GM21381 (cell line): ENCODE results near the gene CACNA1H.
"Not testable (repeated sequence)": the region's sequence is repeated elsewhere in the genome, so short reads cannot be mapped to it uniquely, and the experiment has no call there.

Experiments
- ATAC-seq: cut with Tn5 transposase; IDR thresholded peaks from one replicate; pipeline ENCODE4 v1.9.1; 2021; ENCODE audit warnings: mild to moderate bottlenecking, moderate library complexity; ENCODE audit not compliant: unreplicated experiment

The CACNA1H gene

DNA sequence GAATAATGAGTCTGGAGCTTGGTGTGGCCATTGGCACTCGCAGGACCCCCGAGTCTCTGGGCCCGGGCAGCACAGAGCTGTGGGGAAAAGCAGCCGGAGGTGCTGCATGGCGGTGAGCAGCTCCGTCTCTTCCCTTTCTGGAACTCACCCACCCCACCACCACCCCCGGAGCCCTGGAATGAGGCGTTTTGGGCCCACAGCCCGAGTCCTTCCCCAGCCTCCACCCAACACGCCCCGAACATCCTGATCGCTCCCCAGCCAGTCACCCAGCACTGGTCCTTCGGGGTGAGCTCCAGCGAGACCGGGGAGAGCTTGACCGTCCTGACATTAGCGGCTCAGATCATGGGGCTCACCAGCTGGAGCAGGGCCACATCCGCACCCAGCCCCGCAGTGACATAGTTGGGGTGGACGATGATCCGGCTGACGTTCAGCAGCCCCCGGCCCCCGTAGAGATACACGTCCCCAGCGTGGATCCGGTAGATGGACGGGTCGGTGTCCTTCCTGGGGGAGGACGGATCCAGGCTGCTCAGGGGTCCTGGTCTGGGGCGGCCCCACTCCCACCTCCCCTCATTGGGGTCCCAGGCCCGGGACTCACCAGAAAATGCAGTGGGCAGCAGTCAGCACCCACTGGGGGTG is 109.4 kb downstream of the CACNA1H start:
- ATAC-seq = no peak

DNA sequence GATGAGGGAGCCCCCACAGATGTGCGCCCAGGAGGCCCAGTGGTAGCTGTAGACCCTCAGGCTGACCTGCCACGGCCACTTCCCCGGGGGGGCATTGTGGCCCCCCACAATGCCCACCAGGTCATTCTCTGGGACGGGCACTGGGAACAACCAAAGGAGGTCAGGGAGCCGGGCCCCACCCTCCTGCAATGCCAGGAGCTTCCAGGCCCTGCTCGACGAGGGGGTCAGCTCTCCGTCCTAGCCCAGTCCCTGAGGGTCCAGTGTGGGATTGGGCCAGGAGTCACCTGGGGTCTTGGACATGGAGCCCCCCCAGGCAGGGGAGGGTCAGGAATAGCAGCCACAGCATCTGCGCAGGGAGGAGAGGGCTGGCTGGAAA is 109.9 kb downstream of the CACNA1H start:
- no peak for ATAC-seq

DNA sequence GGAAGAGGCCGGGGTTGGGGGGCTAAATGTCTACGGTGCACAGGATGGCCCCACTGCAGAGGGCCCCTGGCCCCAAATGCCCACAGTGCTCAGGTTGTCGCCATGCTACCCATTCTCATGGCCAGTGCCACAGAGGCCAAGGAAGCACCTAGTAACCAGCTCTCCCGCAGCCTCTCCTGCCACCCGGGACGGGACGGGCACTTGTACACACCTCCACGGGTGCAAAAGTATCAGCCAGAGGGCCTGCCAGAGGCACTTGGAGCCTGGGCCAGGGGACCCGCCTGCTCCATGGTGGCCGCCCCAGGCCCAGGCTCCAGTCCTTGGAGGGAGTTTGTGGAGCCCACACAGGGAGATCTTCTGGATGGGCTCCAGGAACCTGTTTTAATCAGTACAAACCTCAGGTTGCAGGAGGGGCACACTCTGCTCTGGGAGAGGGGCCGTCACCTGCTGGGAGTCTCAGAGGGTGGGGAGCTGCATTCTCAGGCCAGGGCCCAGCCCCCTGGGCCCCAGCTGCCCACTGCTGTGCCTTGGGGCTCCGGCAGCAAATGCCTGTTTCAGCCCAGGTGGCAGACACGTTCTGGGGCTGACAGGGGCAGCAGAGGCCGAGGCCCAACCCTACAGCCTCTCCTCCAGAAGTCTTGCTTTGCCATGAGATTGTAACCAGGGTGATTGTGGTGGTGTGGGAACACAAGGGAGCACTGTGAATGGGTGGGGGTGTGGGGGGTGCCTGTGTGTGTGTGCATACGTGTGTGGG is 110.9 kb downstream of the CACNA1H start:
- no peak for ATAC-seq

DNA sequence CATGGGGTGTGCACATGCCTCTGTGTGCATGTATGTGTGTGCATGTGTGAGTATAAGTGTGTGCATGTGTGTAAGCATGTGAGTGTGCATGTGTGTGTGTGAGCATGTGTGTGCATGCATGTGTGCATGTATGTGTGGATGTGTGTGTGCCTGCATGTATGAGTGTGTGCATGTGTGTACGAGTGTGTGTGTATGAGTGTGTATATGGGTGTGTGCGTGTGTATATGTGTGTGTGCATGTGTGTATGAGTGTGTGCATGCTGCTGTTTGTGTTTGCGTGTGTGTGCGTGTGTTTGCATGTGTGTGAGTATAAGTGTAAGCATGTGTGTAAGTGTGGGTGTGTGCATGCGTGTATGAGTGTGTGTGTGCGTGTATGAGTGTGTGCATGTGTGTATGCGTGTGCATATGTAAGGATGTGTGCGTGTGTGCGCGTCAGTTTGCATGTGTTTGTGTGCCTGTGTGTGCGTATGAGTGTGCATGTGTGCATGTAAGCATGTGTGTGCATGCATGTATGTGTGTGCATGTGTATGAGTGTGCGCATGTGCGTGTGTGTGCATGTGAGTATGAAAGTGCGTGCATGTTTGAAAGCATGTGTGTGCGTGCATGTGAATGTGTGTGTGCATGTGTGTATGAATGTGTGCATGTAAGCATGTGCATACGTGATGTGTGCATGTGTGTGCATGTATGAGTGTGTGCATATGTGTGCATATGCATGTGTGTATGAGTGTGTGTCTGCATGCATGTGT is 111.6 kb downstream of the CACNA1H start:
- ATAC-seq = no peak

DNA sequence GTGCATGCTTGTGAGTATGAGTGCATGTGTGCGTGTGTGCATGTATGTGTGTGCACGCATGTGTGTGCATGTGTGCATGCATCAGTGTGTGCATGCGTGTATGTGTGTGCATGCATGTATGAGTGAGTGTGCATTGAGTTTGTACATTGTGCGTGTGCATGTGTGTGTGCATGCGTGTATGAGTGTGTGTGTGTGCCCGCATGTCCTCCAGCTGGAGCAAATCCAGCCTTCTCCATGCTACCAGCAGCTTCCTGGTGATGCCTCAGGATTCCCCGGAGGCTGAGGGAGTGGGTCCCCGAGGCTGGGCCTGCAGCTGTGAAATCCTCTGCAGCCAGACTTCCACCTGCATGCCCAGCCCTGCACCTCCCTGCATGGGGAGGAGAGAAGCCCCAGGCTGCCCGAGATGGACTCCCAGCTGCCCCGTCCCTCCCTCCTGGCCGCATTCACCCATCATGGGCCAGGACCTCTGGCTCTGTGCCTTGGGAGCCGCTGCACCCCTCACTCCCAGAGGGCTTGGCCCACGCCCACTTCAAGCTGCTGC is 112.3 kb downstream of the CACNA1H start:
- no peak for ATAC-seq

DNA sequence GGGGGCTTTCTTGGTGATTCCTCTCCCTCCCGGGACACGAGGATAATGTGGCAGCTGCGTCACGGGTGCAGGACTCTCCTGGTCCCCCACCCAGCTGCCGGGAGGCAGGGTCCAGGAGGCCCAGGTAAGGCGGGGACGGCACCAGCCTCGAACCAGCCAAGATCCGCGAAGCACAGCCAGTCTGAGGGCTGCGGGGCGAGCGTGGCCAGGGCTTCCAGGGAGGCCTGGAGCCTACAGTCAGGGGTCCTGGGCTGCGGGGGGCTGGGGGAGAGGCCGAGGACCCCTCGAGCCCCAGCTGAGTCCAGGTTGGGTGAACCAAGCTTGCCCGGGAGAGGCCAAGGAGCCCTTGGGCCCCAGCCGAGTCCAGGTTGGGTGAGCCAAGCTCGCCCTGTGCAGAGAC is 112.9 kb downstream of the CACNA1H start:
- no peak for ATAC-seq

DNA sequence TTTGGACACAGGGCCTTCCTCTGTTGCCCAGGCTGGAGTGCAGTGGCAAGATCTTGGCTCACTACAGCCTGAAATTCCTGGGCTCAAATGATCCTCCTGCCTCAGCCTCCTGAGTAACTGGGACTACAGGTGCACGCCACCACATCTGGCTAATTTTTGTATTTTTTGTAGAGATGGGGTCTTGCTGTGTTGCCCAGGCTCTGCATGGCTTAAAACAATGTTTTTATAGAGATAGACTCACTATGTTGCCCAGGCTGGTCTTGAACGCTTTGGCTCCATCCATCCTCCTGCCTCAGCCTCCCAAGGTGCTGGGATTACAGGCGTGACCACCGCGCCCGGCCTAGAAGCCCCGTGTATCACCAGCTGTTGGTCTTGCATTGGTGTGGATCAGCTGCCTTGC is 116.5 kb downstream of the CACNA1H start:
- not testable (repeated sequence) for ATAC-seq

DNA sequence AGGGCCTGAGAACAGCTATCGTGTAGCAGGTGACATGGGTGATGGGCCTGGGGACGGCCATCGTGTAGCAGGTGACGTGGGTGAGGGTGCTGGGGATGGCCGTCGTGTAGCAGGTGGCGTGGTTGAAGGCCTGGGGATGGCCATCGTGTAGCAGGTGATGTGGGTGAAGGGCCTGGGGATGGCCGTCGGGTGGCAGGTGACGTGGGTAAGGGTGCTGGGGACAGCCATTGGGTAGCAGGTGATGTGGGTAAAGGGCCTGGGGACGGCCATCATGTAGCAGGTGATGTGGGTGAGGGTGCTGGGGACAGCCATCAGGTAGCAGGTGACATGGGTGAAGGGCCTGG is 118.4 kb downstream of the CACNA1H start:
- ATAC-seq = no peak
